SK-N-SH (cell line): ENCODE results near the gene KAT2A. TPM values are rescaled to one million over a fixed set of nuclear protein-coding genes. Genes with fewer than 3 reads are reported as not detected.

Experiments used
- CTCF ChIA-PET: fragments of 300-600, 350-600 bp; formaldehyde crosslinking; extraction: SDS; loops from one replicate; lab custom pipeline; 2021; lab: Yijun Ruan, JAX
- POLR2A ChIA-PET: fragments of 350-600 bp; sonication (Branson Sonifier 250); formaldehyde crosslinking; extraction: SDS; loops from one replicate; lab custom pipeline; 2020; ENCODE audit warnings: antibody characterized with exemption, inconsistent platforms; lab: Yijun Ruan, JAX
- DNase-seq: peaks from one replicate; pipeline ENCODE4 v3.0.0; 2012
- H2AFZ ChIP-seq: fragments of 200-600 bp; sonication (generic); 2 replicates; pipeline ENCODE4 v1.8.1; 2016; ENCODE audit warnings: antibody characterized with exemption, mild to moderate bottlenecking, low read depth
- H3F3A ChIP-seq: fragments of 200-600 bp; sonication (generic); replicated peaks from 2 replicates; pipeline ENCODE3; 2016; ENCODE audit warnings: antibody characterized with exemption, mild to moderate bottlenecking; ENCODE audit not compliant: insufficient read depth
- H3K27ac ChIP-seq, 2 experiments: fragments of 200-500 bp in 1 of 2; fragments of 200-600 bp in 1 of 2; sonication (Bioruptor generic) in 1 of 2; sonication (generic), shearing (Covaris generic) in 1 of 2; 2 replicates each; pipeline versions ENCODE4 v1.5.1 to v1.6.1; 2014 to 2016; ENCODE audit warnings: low read depth in 2 of 2, inconsistent platforms in 1 of 2, low read length in 1 of 2, mild to moderate bottlenecking in 1 of 2, mixed read lengths in 1 of 2
- H3K27me3 ChIP-seq: fragments of 200-600 bp; sonication (generic), shearing (Covaris generic); 2 replicates; pipeline ENCODE4 v1.6.1; 2016; ENCODE audit warnings: mixed run types; ENCODE audit not compliant: insufficient read depth
- H3K36me3 ChIP-seq, 2 experiments: fragments of 200-500 bp in 1 of 2; fragments of 200-600 bp in 1 of 2; sonication (Bioruptor generic) in 1 of 2; sonication (generic) in 1 of 2; replicated peaks in 1 of 2; 2 replicates each; pipeline versions ENCODE3 to v1.5.1; 2014 to 2016; ENCODE audit warnings: low read length in 1 of 2, mild to moderate bottlenecking in 1 of 2; ENCODE audit not compliant: insufficient read depth in 2 of 2, control insufficient read depth in 1 of 2
- H3K4me1 ChIP-seq, 2 experiments: fragments of 200-500 bp in 1 of 2; fragments of 200-600 bp in 1 of 2; sonication (Bioruptor generic) in 1 of 2; sonication (generic), shearing (Covaris generic) in 1 of 2; 2 replicates each; pipeline versions ENCODE4 v1.5.1 to v1.6.1; 2014 to 2016; ENCODE audit warnings: low read depth in 1 of 2, low read length in 1 of 2, mixed run types in 1 of 2; ENCODE audit not compliant: insufficient read depth in 2 of 2, control insufficient read depth in 1 of 2
- H3K4me2 ChIP-seq: fragments of 200-600 bp; sonication (generic), shearing (Covaris generic); 2 replicates; pipeline ENCODE4 v1.6.1; 2017; ENCODE audit warnings: mixed run types
- H3K4me3 ChIP-seq, 2 experiments: fragments of 200-500 bp in 1 of 2; fragments of 200-600 bp in 1 of 2; sonication (Bioruptor generic) in 1 of 2; sonication (generic), shearing (Covaris generic) in 1 of 2; 2 replicates each; pipeline versions ENCODE4 v1.5.1 to v1.8.1; 2014 to 2016; ENCODE audit warnings: low read depth in 2 of 2, inconsistent platforms in 1 of 2, low read length in 1 of 2, mild to moderate bottlenecking in 1 of 2, mixed read lengths in 1 of 2, moderate library complexity in 1 of 2
- H3K79me2 ChIP-seq: fragments of 200-600 bp; sonication (generic); 2 replicates; pipeline ENCODE4 v1.8.1; 2017; ENCODE audit warnings: mild to moderate bottlenecking; ENCODE audit not compliant: insufficient read depth
- H3K9ac ChIP-seq: fragments of 200-600 bp; sonication (generic); 2 replicates; pipeline ENCODE4 v1.6.1; 2017; ENCODE audit warnings: mixed run types
- H3K9me2 ChIP-seq: fragments of 200-600 bp; sonication (generic); 2 replicates; pipeline ENCODE4 v1.6.1; 2017; ENCODE audit warnings: mixed run types
- H3K9me3 ChIP-seq: fragments of 200-600 bp; sonication (generic); 2 replicates; pipeline ENCODE4 v1.6.1; 2017; ENCODE audit warnings: mixed run types, mild to moderate bottlenecking, moderate library complexity
- H4K20me1 ChIP-seq: fragments of 200-600 bp; sonication (generic); 2 replicates; pipeline ENCODE4 v1.6.1; 2017; ENCODE audit warnings: mild to moderate bottlenecking, mixed run types; ENCODE audit not compliant: insufficient read depth
- CHD2 ChIP-seq: fragments of 150-350 bp; IDR thresholded peaks from 2 replicates; pipeline ENCODE4 v1.6.1; 2018; ENCODE audit warnings: low read length; ENCODE audit not compliant: partially characterized antibody
- EZH2phosphoT487 ChIP-seq: fragments of 200-600 bp; sonication (generic); IDR thresholded peaks from 2 replicates; pipeline ENCODE4 v1.6.1; 2017; ENCODE audit warnings: low read depth, mixed run types, mild to moderate bottlenecking, antibody characterized with exemption, moderate library complexity, borderline replicate concordance
- FOSL2 ChIP-seq: IDR thresholded peaks from 2 replicates; pipeline ENCODE4 v1.4.0; 2012; ENCODE audit warnings: low read depth, mild to moderate bottlenecking, moderate library complexity, borderline replicate concordance
- GABPA ChIP-seq: IDR thresholded peaks from 2 replicates; pipeline ENCODE4 v1.4.0; 2012; ENCODE audit warnings: low read depth, mild to moderate bottlenecking
- JUND ChIP-seq: IDR thresholded peaks from 2 replicates; pipeline ENCODE4 v1.4.0; 2012
- RAD21 ChIP-seq: IDR thresholded peaks from 2 replicates; pipeline ENCODE4 v1.6.1; 2012; ENCODE audit warnings: mild to moderate bottlenecking, low read length
- RCOR1 ChIP-seq: fragments of 150-350 bp; IDR thresholded peaks from 2 replicates; pipeline ENCODE4 v1.6.1; 2017; ENCODE audit warnings: antibody characterized with exemption, low read length
- SMC3 ChIP-seq: IDR thresholded peaks from 2 replicates; pipeline ENCODE4 v1.6.1; 2012; ENCODE audit warnings: low read depth, low read length, improper control_type of control experiment
- TAF1 ChIP-seq: IDR thresholded peaks from 2 replicates; pipeline ENCODE4 v1.6.1; 2012; ENCODE audit warnings: low read depth, mild to moderate bottlenecking, low read length, moderate library complexity, borderline replicate concordance
- TEAD4 ChIP-seq: IDR thresholded peaks from 2 replicates; pipeline ENCODE4 v1.4.0; 2012; ENCODE audit warnings: mild to moderate bottlenecking, borderline replicate concordance; ENCODE audit not compliant: insufficient read depth
- YY1 ChIP-seq: IDR thresholded peaks from 2 replicates; pipeline ENCODE4 v1.4.0; 2012; ENCODE audit warnings: low read depth, mild to moderate bottlenecking
- WGBS: methylation state at CpG from one replicate; pipeline ENCODE4 v1.1.6; 2017; ENCODE audit warnings: low lambda C conversion rate; 5-methylcytosine and 5-hydroxymethylcytosine counted together
- polyA plus RNA-seq, 3 experiments: library from polyadenylated mRNA; depleted of rRNA; stranded (reverse); fragments of >200 nt; gene quantifications; 2 replicates each; pipeline ENCODE4 v1.2.3, GENCODE V29; 2012
- TF ChIP-seq, protein P1 (sequence below): fragments of 200-600 bp; sonication (generic); IDR thresholded peaks from 2 replicates; pipeline ENCODE4 v1.6.1; 2017; ENCODE audit warnings: antibody characterized with exemption, mild to moderate bottlenecking, moderate library complexity
- TF ChIP-seq, protein P2 (sequence below): IDR thresholded peaks from 2 replicates; pipeline ENCODE4 v1.4.0; 2012; ENCODE audit warnings: low read depth
- TF ChIP-seq, protein P3 (sequence below): IDR thresholded peaks from 2 replicates; pipeline ENCODE4; 2012
- TF ChIP-seq, protein P4 (sequence below): IDR thresholded peaks from 2 replicates; pipeline ENCODE4 v1.4.0; 2012; ENCODE audit warnings: low read depth, borderline replicate concordance

Gene KAT2A
- polyA plus RNA-seq, 1 of the 3 experiments (the other 2 are of a cell fraction), result 45.1 TPM

DNA sequence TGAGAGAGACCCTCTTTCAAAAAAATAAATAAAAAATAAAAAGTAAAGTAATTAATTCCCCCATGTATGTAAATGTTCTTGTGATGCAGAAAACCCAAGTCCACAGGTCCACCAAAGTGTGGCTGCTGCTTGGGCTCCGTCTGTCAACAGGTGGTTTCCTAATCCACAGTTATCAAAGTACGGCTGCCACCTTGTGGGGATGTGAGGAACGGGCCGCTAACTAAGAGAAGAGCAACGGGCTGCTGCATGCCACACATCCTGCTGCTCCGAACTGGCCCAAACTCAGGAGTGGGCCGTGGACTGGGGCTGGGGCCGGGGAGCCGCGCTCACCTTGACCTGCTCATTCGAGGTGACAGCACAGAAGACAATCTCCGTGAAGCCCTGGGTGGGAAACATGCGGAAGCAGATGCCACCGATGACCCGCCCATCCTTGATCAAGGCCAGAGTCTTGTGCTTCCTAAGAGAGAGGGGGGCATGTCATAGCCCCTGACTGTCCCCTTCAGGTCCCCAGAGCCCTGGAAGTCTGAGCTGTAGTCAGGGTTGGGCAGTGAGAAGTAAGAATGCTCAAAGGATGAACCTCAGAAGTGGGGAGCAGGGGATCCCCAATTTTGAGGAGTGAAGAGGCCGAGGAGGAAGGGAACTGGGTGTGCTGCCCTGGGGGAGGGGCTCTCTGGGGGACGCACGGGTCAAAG, 4.3 kb downstream of the KAT2A start:
- POLR2A ChIA-PET, result no interaction called here
- Histone ChIP-seq H3K4me3 (no peak overlapping the region; a peak in 1 of 4 replicates), H3K4me1 (peaks cover 0 to 11% of the 10 kb centered on the region in 2 experiments; a peak in 1 of 4 replicates), H3K9me2 (no peaks in the 10 kb centered on the region), H2AFZ (no peak overlapping the region), H3K36me3 (peaks cover 5 to 43% of the 10 kb centered on the region in 2 experiments), H3K27me3 (no peaks in the 10 kb centered on the region), H3F3A (no peaks in the 10 kb centered on the region), H3K9ac (no peak overlapping the region), H4K20me1 (no peaks in the 10 kb centered on the region), H3K79me2 (no peaks in the 10 kb centered on the region), H3K4me2 (no peak overlapping the region), H3K9me3 (no peaks in the 10 kb centered on the region), H3K27ac (no peak overlapping the region)
- TF ChIP-seq CHD2 (peak; percentile 36), RAD21 (peak; percentile 92), RCOR1 (peak; percentile 43; the same call in 1 of the 2 replicates), SMC3 (peak; percentile 86), GABPA (no peak), TEAD4 (no peak)
- TF ChIP-seq, protein P1, sequence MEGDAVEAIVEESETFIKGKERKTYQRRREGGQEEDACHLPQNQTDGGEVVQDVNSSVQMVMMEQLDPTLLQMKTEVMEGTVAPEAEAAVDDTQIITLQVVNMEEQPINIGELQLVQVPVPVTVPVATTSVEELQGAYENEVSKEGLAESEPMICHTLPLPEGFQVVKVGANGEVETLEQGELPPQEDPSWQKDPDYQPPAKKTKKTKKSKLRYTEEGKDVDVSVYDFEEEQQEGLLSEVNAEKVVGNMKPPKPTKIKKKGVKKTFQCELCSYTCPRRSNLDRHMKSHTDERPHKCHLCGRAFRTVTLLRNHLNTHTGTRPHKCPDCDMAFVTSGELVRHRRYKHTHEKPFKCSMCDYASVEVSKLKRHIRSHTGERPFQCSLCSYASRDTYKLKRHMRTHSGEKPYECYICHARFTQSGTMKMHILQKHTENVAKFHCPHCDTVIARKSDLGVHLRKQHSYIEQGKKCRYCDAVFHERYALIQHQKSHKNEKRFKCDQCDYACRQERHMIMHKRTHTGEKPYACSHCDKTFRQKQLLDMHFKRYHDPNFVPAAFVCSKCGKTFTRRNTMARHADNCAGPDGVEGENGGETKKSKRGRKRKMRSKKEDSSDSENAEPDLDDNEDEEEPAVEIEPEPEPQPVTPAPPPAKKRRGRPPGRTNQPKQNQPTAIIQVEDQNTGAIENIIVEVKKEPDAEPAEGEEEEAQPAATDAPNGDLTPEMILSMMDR, result peak; percentile 83
- TF ChIP-seq, protein P2, sequence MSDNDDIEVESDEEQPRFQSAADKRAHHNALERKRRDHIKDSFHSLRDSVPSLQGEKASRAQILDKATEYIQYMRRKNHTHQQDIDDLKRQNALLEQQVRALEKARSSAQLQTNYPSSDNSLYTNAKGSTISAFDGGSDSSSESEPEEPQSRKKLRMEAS, result 0 out of 2 replicates have a peak, but pooled peaks have one; percentile 13
- TF ChIP-seq, protein P3, sequence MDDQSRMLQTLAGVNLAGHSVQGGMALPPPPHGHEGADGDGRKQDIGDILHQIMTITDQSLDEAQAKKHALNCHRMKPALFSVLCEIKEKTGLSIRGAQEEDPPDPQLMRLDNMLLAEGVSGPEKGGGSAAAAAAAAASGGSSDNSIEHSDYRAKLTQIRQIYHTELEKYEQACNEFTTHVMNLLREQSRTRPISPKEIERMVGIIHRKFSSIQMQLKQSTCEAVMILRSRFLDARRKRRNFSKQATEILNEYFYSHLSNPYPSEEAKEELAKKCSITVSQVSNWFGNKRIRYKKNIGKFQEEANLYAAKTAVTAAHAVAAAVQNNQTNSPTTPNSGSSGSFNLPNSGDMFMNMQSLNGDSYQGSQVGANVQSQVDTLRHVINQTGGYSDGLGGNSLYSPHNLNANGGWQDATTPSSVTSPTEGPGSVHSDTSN, result no peak
- CTCF ChIA-PET, result interaction anchor here (0.5 to 29.9 kb wide), 13 partner anchors 9 to 832 kb away, joined by 3 to 496 read pairs (median 6); partner anchors contain the start of genes DNAJC7 and NKIRAS2
- DNase-seq, result peak; percentile 87
- 33% methylated on average over 18 of the region's 18 CpGs for WGBS

DNA sequence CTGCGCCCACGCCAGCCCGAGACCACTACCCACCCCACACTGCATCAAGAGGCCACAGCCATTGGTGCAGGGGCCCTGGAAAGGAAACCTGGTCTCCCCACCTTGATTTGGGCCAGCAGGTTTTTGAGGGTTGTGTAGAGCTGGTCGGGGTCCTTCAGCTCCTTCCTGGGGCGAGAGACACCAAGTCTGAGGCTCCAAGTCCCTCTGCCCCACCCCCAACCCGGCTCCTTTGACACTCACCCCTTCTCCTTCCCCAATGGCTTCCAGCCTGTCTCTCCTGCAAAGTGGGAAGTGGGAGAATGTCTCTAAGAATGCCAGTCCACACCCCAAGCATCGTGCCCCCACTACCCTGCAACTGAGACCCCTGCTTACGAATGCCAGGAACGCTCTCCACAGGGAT, 7.0 kb downstream of the KAT2A start:
- no peak overlapping the region for H3K4me3 ChIP-seq
- no peak overlapping the region for H2AFZ ChIP-seq
- CTCF ChIA-PET, result interaction anchor here (1.3 to 29.9 kb wide), 7 partner anchors 13 to 152 kb away, joined by 3 to 496 read pairs (median 11); partner anchors contain the start of genes DNAJC7, NKIRAS2 and ZNF385C
- DNase-seq, result no peak
- H3K36me3 ChIP-seq, result peaks cover 5 to 43% of the 10 kb centered on the region in 2 experiments
- TF ChIP-seq JUND (no peak), SMC3 (no peak), RAD21 (no peak), GABPA (no peak), YY1 (no peak), TAF1 (no peak), FOSL2 (no peak), EZH2phosphoT487 (no peak)
- TF ChIP-seq, protein P1, result no peak
- TF ChIP-seq, protein P4, sequence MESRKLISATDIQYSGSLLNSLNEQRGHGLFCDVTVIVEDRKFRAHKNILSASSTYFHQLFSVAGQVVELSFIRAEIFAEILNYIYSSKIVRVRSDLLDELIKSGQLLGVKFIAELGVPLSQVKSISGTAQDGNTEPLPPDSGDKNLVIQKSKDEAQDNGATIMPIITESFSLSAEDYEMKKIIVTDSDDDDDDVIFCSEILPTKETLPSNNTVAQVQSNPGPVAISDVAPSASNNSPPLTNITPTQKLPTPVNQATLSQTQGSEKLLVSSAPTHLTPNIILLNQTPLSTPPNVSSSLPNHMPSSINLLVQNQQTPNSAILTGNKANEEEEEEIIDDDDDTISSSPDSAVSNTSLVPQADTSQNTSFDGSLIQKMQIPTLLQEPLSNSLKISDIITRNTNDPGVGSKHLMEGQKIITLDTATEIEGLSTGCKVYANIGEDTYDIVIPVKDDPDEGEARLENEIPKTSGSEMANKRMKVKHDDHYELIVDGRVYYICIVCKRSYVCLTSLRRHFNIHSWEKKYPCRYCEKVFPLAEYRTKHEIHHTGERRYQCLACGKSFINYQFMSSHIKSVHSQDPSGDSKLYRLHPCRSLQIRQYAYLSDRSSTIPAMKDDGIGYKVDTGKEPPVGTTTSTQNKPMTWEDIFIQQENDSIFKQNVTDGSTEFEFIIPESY, result no peak
- peaks cover 0 to 7% of the 10 kb centered on the region in 2 experiments; a peak in 1 of 4 replicates for H3K4me1 ChIP-seq
- POLR2A ChIA-PET, result interaction anchor here (1.0 kb wide), 1 partner anchor 97 kb away, joined by 3 read pairs; the partner anchor contains the start of gene DNAJC7
- no peaks in the 10 kb centered on the region for H4K20me1 ChIP-seq
- no peaks in the 10 kb centered on the region for H3K9me3 ChIP-seq
- no peaks in the 10 kb centered on the region for H3K9me2 ChIP-seq
- no peak overlapping the region for H3K9ac ChIP-seq
- 96% methylated on average over 6 of the region's 9 CpGs for WGBS
- H3K4me2 ChIP-seq, result no peak overlapping the region
- no peaks in the 10 kb centered on the region for H3F3A ChIP-seq
- no peak overlapping the region for H3K27ac ChIP-seq
- no peaks in the 10 kb centered on the region for H3K27me3 ChIP-seq
- no peaks in the 10 kb centered on the region for H3K79me2 ChIP-seq
